ENCODE results near the gene RBFA. TPM values are rescaled to one million over a fixed set of nuclear protein-coding genes. Genes with fewer than 3 reads are reported as not detected.

RBFA gene
- total RNA-seq, 1 donor from 2014 or later, result 18.0 TPM

DNA sequence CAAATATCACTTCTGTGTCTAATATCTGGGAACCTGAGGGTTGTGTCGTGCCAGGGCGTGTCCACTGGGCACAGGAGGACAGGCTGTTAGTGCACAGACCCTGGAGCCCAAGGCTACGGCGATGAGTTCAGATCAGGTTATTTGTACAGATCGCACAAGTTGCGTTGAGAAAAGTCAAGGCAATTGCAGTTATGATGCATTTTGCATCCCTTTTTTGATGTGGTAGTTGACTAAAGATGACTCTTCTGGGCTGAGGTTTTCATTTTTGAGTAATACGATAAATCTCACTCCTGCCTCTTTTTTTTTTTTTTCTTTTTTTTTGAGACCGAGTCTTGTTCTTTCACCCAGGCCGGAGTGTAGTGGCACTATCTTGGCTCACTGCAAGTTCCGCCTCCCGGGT, 7.2 kb downstream of the RBFA start:
- H3K36me3 ChIP-seq, result peaks cover 22% of the 10 kb centered on the region

GRCh38 chr18:80042785-80043184, 8.6 kb downstream of the RBFA start:
- Histone ChIP-seq H3K9me3 (no peaks in the 10 kb centered on the region), H3K36me3 (peaks cover 15% of the 10 kb centered on the region), H3K27me3 (no peaks in the 10 kb centered on the region), H3K27ac (no peak overlapping the region), H3K4me3 (no peak overlapping the region), H3K4me1 (no peaks in the 10 kb centered on the region)
- intact Hi-C loops (cut with DNase I), result no loop called here
- DNase-seq, result no peak
- ATAC-seq, result no peak
- TF ChIP-seq CTCF (IDR thresholded peaks at IDR 0.05), result no peak

More for the DNA sequence above, 7.2 kb downstream of the RBFA start:
- H3K9me3 ChIP-seq, result no peaks in the 10 kb centered on the region
- DNase-seq, result no peak
- no peaks in the 10 kb centered on the region for H3K27me3 ChIP-seq
- H3K4me1 ChIP-seq, result no peaks in the 10 kb centered on the region
- TF ChIP-seq CTCF (IDR thresholded peaks at IDR 0.05), result no peak
- ATAC-seq, result no peak
- H3K4me3 ChIP-seq, result no peak overlapping the region
- no peak overlapping the region for H3K27ac ChIP-seq
- intact Hi-C loops (cut with DNase I), result no loop called here

- DNase-seq, result no peak
- Histone ChIP-seq H3K36me3 (peaks cover 5% of the 10 kb centered on the region), H3K27me3 (no peaks in the 10 kb centered on the region), H3K27ac (no peak overlapping the region), H3K4me1 (no peaks in the 10 kb centered on the region), H3K4me3 (no peak overlapping the region), H3K9me3 (no peaks in the 10 kb centered on the region)
- no peak for ATAC-seq
- intact Hi-C loops (cut with DNase I), result no loop called here
- no peak for TF ChIP-seq CTCF (IDR thresholded peaks at IDR 0.05)
These were observed 9.8 kb downstream of the RBFA start for GRCh38 chr18:80044072-80044471.

- peaks cover 5% of the 10 kb centered on the region for H3K36me3 ChIP-seq
- DNase-seq, result no peak
These were observed 11.8 kb downstream of the RBFA start for GRCh38 chr18:80046011-80046410.

DNA sequence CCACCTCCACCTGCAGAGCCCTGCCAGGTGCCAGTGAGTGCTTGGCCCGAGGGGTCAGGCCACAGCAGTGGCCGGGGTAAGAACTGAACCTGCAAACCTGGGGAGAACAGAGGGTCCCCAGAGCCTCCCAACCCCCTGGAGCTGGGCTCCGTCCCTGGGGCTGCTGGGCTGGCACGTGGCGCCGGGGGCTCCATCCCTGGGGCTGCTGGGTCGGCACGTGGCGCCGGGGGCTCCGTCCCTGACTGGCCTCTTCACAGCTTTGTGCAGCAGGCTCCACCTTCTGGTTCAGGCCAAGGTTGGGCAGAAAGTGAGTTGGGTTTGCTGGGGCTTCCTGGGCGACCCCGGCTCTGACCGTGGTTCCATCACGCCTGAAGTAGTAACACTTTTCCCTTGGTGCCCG, 12.2 kb downstream of the RBFA start:
- Histone ChIP-seq H3K27me3 (no peaks in the 10 kb centered on the region), H3K4me3 (no peak overlapping the region), H3K27ac (no peak overlapping the region), H3K36me3 (peaks cover 5% of the 10 kb centered on the region), H3K4me1 (no peaks in the 10 kb centered on the region), H3K9me3 (no peaks in the 10 kb centered on the region)
- no peak for TF ChIP-seq CTCF (IDR thresholded peaks at IDR 0.05)
- intact Hi-C loops (cut with DNase I), result no loop called here
- DNase-seq, result no peak
- ATAC-seq, result no peak

More at GRCh38 chr18:80046011-80046410, 11.8 kb downstream of the RBFA start:
- no peak for ATAC-seq
- Histone ChIP-seq H3K27me3 (no peaks in the 10 kb centered on the region), H3K4me1 (no peaks in the 10 kb centered on the region), H3K9me3 (no peaks in the 10 kb centered on the region), H3K4me3 (no peak overlapping the region), H3K27ac (no peak overlapping the region)
- intact Hi-C loops (cut with DNase I), result no loop called here
- no peak for TF ChIP-seq CTCF (IDR thresholded peaks at IDR 0.05)

GRCh38 chr18:80046961-80047541, 12.8 kb downstream of the RBFA start:
- no peaks in the 10 kb centered on the region for H3K27me3 ChIP-seq
- H3K4me3 ChIP-seq, result no peak overlapping the region
- peaks cover 5% of the 10 kb centered on the region for H3K36me3 ChIP-seq
- H3K9me3 ChIP-seq, result no peaks in the 10 kb centered on the region
- DNase-seq (no peak), ATAC-seq (peak; percentile 13)
- no peaks in the 10 kb centered on the region for H3K4me1 ChIP-seq
- intact Hi-C loops (cut with DNase I), result no loop called here
- no peak overlapping the region for H3K27ac ChIP-seq
- no peak for TF ChIP-seq CTCF (IDR thresholded peaks at IDR 0.05)

Measured in upper lobe of right lung (tissue), 1 donor.